GM12878 (cell line): ENCODE data around the gene AKAP13. TPM values are rescaled to one million over a fixed set of nuclear protein-coding genes. Genes with fewer than 3 reads are reported as not detected.

Experiments used
- ATAC-seq: fragments of 200-7000 bp; cut with Tn5 transposase; 3 replicates; pipeline ENCODE4 v1.9.1; 2020; ENCODE audit warnings: mild to moderate bottlenecking, moderate library complexity
- BruUV-seq: library from RNA; stranded (reverse); fragments of 400-500 nt; replicated peaks from 2 replicates; lab custom pipeline; 2021; lab: Mats Ljungman, UMichigan
- CTCF ChIA-PET: fragments of 300-600 bp; sonication (Branson Sonifier 250); formaldehyde crosslinking; extraction: SDS; loops from one replicate; lab custom pipeline; 2021; ENCODE audit warnings: inconsistent platforms; lab: Yijun Ruan, JAX
- POLR2A ChIA-PET: fragments of 350-600 bp; formaldehyde crosslinking; extraction: SDS; loops from one replicate; lab custom pipeline; 2021; ENCODE audit warnings: inconsistent platforms; lab: Charles Lee
- RAD21 ChIA-PET: fragments of 300-600 bp; sonication (Branson Sonifier 250); formaldehyde crosslinking; loops from one replicate; lab custom pipeline; 2023; ENCODE audit warnings: antibody characterized with exemption; ENCODE audit not compliant: unreplicated experiment; lab: Charles Lee
- SMC1A ChIA-PET: fragments of 300-600 bp; sonication (Branson Sonifier 250); formaldehyde crosslinking; loops from one replicate; lab custom pipeline; 2023; ENCODE audit not compliant: unreplicated experiment, uncharacterized antibody; lab: Charles Lee
- DNase-seq: peaks from one replicate; pipeline ENCODE4 v3.0.0-alpha.2; 2011; ENCODE audit warnings: low read depth, low spot score
- FAIRE-seq: peaks from 3 replicates; lab custom pipeline; 2011; peaks lifted over from hg19 to GRCh38; lab: Jason Lieb, UNC
- H2AFZ ChIP-seq: 2 replicates; pipeline ENCODE4 v1.6.0; 2011; ENCODE audit warnings: low read depth, low read length, control low read depth; ENCODE audit not compliant: control insufficient read depth
- H3K27ac ChIP-seq: 2 replicates; pipeline ENCODE4 v1.5.1; 2011; ENCODE audit warnings: control low read depth; ENCODE audit not compliant: control insufficient read depth, insufficient read depth
- H3K27me3 ChIP-seq, 2 experiments: replicated peaks in 1 of 2; 2 replicates each; pipeline versions ENCODE4 v1.6.0 to v1.6.1; 2011; ENCODE audit warnings: low read length in 1 of 2; ENCODE audit not compliant: control insufficient read depth in 2 of 2, insufficient read depth in 2 of 2
- H3K36me3 ChIP-seq, 2 experiments: 2 replicates each; pipeline ENCODE4 v1.5.1; 2011; ENCODE audit warnings: low read length in 1 of 2; ENCODE audit not compliant: control insufficient read depth in 2 of 2, insufficient read depth in 2 of 2
- H3K4me1 ChIP-seq: 2 replicates; pipeline ENCODE4 v1.6.1; 2011; ENCODE audit warnings: mild to moderate bottlenecking, low read length, moderate library complexity, mixed read lengths; ENCODE audit not compliant: control insufficient read depth, insufficient read depth
- H3K4me2 ChIP-seq: 2 replicates; pipeline ENCODE4 v1.6.0; 2011; ENCODE audit warnings: control low read depth; ENCODE audit not compliant: control insufficient read depth, insufficient read depth
- H3K4me3 ChIP-seq: fragments of 200-600 bp; sonication (generic); 2 replicates; pipeline ENCODE4 v1.5.1; 2016
- H3K79me2 ChIP-seq: 2 replicates; pipeline ENCODE4 v1.6.0; 2011; ENCODE audit warnings: low read length; ENCODE audit not compliant: control insufficient read depth, insufficient read depth
- H3K9ac ChIP-seq: 2 replicates; pipeline ENCODE4 v1.8.0; 2011; ENCODE audit warnings: low read length, control low read depth, mixed read lengths; ENCODE audit not compliant: control insufficient read depth, insufficient read depth
- H3K9me3 ChIP-seq: replicated peaks from 3 replicates; pipeline ENCODE4 v1.5.1; 2011; ENCODE audit warnings: mild to moderate bottlenecking, low read length; ENCODE audit not compliant: control insufficient read depth, insufficient read depth
- H4K20me1 ChIP-seq: 2 replicates; pipeline ENCODE4 v1.6.0; 2011; ENCODE audit not compliant: control insufficient read depth, insufficient read depth
- CBFB ChIP-seq: IDR thresholded peaks from 2 replicates; pipeline ENCODE4 v1.6.1; 2016; ENCODE audit warnings: antibody characterized with exemption, low read depth
- CEBPB ChIP-seq, 2 experiments: fragments of 150-350 bp in 1 of 2; IDR thresholded peaks; 2 replicates each; pipeline ENCODE4 v1.6.1; 2012 to 2014; ENCODE audit warnings: low read depth in 2 of 2, low read length in 2 of 2, borderline replicate concordance in 1 of 2, inconsistent platforms in 1 of 2
- EP300 ChIP-seq, 2 experiments: fragments of 150-350 bp in 1 of 2; IDR thresholded peaks; 2 replicates each; pipeline ENCODE4 v1.6.1; 2011 to 2012; ENCODE audit warnings: low read depth in 2 of 2, low read length in 2 of 2, borderline replicate concordance in 1 of 2, improper control_type of control experiment in 1 of 2, inconsistent platforms in 1 of 2; ENCODE audit not compliant: control insufficient read depth in 1 of 2
- FOXM1 ChIP-seq: IDR thresholded peaks from 2 replicates; pipeline ENCODE4 v1.6.1; 2012; ENCODE audit warnings: low read depth, mild to moderate bottlenecking, inconsistent platforms, low read length, moderate library complexity
- HDGF ChIP-seq: fragments of 450-650 bp; IDR thresholded peaks from 2 replicates; pipeline ENCODE4 v1.6.1; 2016; ENCODE audit warnings: antibody characterized with exemption
- IKZF2 ChIP-seq, 2 experiments: fragments of 450-650 bp; IDR thresholded peaks; 2 replicates each; pipeline ENCODE4 v1.6.1; 2017; ENCODE audit warnings: mild to moderate bottlenecking in 2 of 2, moderate library complexity in 2 of 2
- JUNB ChIP-seq: IDR thresholded peaks from 2 replicates; pipeline ENCODE4 v1.6.1; 2016; ENCODE audit warnings: antibody characterized with exemption, mild to moderate bottlenecking
- NFIC ChIP-seq: IDR thresholded peaks from 2 replicates; pipeline ENCODE4 v1.6.1; 2012; ENCODE audit warnings: low read depth, mild to moderate bottlenecking, inconsistent platforms, low read length, moderate library complexity
- NR2C1 ChIP-seq: fragments of 450-650 bp; IDR thresholded peaks from 2 replicates; pipeline ENCODE4 v1.6.1; 2017; ENCODE audit warnings: antibody characterized with exemption, mild to moderate bottlenecking, moderate library complexity
- RUNX3 ChIP-seq: IDR thresholded peaks from 2 replicates; pipeline ENCODE4 v1.6.1; 2012; ENCODE audit warnings: low read length, inconsistent platforms
- TBL1XR1 ChIP-seq: IDR thresholded peaks from 2 replicates; pipeline ENCODE4 v1.6.1; 2012; ENCODE audit warnings: low read depth, low read length, improper control_type of control experiment
- WGBS: methylation state at CpG from one replicate; pipeline ENCODE4 v1.1.6; 2016; ENCODE audit warnings: low lambda C conversion rate; ENCODE audit not compliant: insufficient replicate concordance, insufficient coverage; ENCODE audit errors: missing lambda C conversion rate; 5-methylcytosine and 5-hydroxymethylcytosine counted together
- in situ Hi-C: fragments of 300-500 bp; cut with MboI; formaldehyde crosslinking; loops from 9 replicates; pipeline ENCODE4 v1.14.3; 2018; ENCODE audit warnings: mixed read lengths
- intact Hi-C: fragments of 100-400 bp; cut with micrococcal nuclease; formaldehyde crosslinking; loops from one replicate; pipeline ENCODE4 v1.14.2; 2022; ENCODE audit not compliant: unreplicated experiment
- polyA plus RNA-seq, 11 experiments: library from polyadenylated mRNA; depleted of rRNA in 4 of 11; unstranded in 6 of 11; stranded (reverse) in 5 of 11; fragments of >200 nt; fragmentation: Nextera tagmentation in 4 of 11; fragmentation: Illumina TruSeq in 1 of 11; extraction: Ambion mirVana in 4 of 11; extraction: Trizol in 1 of 11; gene quantifications; 1 replicate in 1 of 11; 2 replicates in 10 of 11; pipeline versions ENCODE4 v1.2.1 to v1.2.3, GENCODE V29; 2011 to 2016; ENCODE audit warnings: inconsistent platforms in 2 of 11, missing spikeins in 2 of 11, low read depth in 1 of 11
- total RNA-seq, 4 experiments: library from RNA; depleted of rRNA in 3 of 4; stranded (reverse); fragments of >200 nt in 3 of 4; fragmentation: Illumina TruSeq in 1 of 4; extraction: Trizol in 1 of 4; gene quantifications; 2 replicates each; pipeline versions ENCODE4 v1.2.1 to v1.2.3, GENCODE V29; 2013 to 2021
- TF ChIP-seq, protein P1 (sequence below): fragments of 450-650 bp; IDR thresholded peaks from 2 replicates; pipeline ENCODE4 v1.6.1; 2017; ENCODE audit warnings: mild to moderate bottlenecking, moderate library complexity
- TF ChIP-seq, protein P2 (sequence below): IDR thresholded peaks from 2 replicates; pipeline ENCODE4 v1.6.1; 2012; ENCODE audit warnings: low read length, inconsistent platforms

AKAP13 gene
- total and polyA plus RNA-seq, 10 of the 15 experiments (the other 5 are each of a cell fraction or from before 2014, with no cell fraction given), result 14.4 to 74.9 (median 55.1) TPM

DNA sequence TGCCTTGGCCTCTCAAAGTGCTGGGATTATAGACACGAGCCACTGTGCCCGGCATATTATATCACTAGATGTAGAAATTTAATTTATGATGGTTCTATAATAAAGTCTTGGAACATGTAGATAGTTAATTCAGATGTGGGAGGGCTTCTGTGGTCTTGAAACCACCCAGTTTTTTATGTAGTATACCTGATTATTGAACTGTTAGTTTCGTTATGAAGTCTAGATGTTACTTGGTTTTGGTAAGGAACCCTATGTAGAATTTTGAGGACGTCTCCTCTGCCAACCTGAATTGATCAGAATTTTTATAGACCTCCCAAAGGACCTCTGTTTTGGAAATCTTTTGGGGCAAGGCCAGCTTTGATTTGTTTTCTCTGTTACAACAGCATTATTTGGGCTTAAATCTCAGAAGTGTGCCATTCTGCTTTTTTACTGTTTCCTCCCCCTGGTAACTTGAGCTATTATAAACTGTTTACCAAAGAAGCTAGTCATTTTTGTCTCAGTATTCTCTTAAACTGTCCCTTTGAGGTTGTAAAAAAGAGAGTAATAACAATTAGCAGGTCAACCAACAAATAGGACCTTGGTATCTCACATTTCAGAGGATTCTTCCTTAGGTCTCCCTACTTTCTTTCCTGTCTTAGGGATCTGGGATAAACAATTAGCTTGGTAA lies 20.8 kb downstream of the AKAP13 start:
- 0 out of 2 replicates have a peak overlapping the region, but pooled peaks have one; percentile 17 for H3K9ac ChIP-seq
- SMC1A ChIA-PET, result interaction anchor here (0.9 to 6.4 kb wide), 11 partner anchors 11 to 157 kb away, joined by 3 to 89 read pairs (median 4); no protein-coding TSS in a partner anchor
- peak overlapping the region; percentile 32; the same call in 1 of the 2 replicates for H3K4me3 ChIP-seq
- ATAC-seq (peak; percentile 76), FAIRE-seq (peak; percentile 77), DNase-seq (no peak)
- peaks cover 47% of the 10 kb centered on the region for H3K4me1 ChIP-seq
- no peaks in the 10 kb centered on the region for H3K9me3 ChIP-seq
- in situ Hi-C loops (no loop called here), intact Hi-C loops (loop anchor here (1.0 to 10.0 kb wide), 2 partner anchors 12 to 304 kb away; no protein-coding TSS in a partner anchor)
- H3K27ac ChIP-seq, result peak overlapping the region; percentile 75
- CTCF ChIA-PET, result interaction anchor here (0.8 to 7.6 kb wide), 6 partner anchors 13 to 104 kb away, joined by 3 to 109 read pairs (median 6); partner anchors contain the start of gene AKAP13
- RAD21 ChIA-PET, result interaction anchor here (1.4 to 6.9 kb wide), 5 partner anchors 9 to 70 kb away, joined by 6 to 93 read pairs (median 11); partner anchors contain the start of gene AKAP13
- H3K4me2 ChIP-seq, result peak overlapping the region; percentile 96
- POLR2A ChIA-PET, result interaction anchor here (0.6 to 2.4 kb wide), 6 partner anchors 11 to 159 kb away, joined by 3 to 11 read pairs (median 6); partner anchors contain the start of gene AKAP13
- no TSS peak for BruUV-seq
- no peaks in the 10 kb centered on the region; the same call in 1 of the 2 replicates for H4K20me1 ChIP-seq
- TF ChIP-seq CBFB (0 out of 2 replicates have a peak, but pooled peaks have one; percentile 14), RUNX3 (peak; percentile 78), CEBPB (IDR thresholded peaks at IDR 0.05; ENCODE audit: borderline replicate concordance in 1 of 2, low read depth in 2 of 2, low read length in 2 of 2) (no peak), EP300 (IDR thresholded peaks at IDR 0.05; ENCODE audit: borderline replicate concordance in 1 of 2, control insufficient read depth in 1 of 2, low read depth in 2 of 2, low read length in 2 of 2) (no peak), IKZF2 (IDR thresholded peaks at IDR 0.05) (0 out of 4 replicates have a peak, but pooled peaks of 1 of the 2 experiments have one; percentile 6), JUNB (peak; percentile 54), HDGF (no peak), TBL1XR1 (no peak), NFIC (peak; percentile 43; the same call in 1 of the 2 replicates), FOXM1 (peak; percentile 47; the same call in 1 of the 2 replicates), NR2C1 (no peak)
- TF ChIP-seq, protein P1, sequence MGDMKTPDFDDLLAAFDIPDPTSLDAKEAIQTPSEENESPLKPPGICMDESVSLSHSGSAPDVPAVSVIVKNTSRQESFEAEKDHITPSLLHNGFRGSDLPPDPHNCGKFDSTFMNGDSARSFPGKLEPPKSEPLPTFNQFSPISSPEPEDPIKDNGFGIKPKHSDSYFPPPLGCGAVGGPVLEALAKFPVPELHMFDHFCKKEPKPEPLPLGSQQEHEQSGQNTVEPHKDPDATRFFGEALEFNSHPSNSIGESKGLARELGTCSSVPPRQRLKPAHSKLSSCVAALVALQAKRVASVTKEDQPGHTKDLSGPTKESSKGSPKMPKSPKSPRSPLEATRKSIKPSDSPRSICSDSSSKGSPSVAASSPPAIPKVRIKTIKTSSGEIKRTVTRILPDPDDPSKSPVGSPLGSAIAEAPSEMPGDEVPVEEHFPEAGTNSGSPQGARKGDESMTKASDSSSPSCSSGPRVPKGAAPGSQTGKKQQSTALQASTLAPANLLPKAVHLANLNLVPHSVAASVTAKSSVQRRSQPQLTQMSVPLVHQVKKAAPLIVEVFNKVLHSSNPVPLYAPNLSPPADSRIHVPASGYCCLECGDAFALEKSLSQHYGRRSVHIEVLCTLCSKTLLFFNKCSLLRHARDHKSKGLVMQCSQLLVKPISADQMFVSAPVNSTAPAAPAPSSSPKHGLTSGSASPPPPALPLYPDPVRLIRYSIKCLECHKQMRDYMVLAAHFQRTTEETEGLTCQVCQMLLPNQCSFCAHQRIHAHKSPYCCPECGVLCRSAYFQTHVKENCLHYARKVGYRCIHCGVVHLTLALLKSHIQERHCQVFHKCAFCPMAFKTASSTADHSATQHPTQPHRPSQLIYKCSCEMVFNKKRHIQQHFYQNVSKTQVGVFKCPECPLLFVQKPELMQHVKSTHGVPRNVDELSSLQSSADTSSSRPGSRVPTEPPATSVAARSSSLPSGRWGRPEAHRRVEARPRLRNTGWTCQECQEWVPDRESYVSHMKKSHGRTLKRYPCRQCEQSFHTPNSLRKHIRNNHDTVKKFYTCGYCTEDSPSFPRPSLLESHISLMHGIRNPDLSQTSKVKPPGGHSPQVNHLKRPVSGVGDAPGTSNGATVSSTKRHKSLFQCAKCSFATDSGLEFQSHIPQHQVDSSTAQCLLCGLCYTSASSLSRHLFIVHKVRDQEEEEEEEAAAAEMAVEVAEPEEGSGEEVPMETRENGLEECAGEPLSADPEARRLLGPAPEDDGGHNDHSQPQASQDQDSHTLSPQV, result no peak
- TF ChIP-seq, protein P2, sequence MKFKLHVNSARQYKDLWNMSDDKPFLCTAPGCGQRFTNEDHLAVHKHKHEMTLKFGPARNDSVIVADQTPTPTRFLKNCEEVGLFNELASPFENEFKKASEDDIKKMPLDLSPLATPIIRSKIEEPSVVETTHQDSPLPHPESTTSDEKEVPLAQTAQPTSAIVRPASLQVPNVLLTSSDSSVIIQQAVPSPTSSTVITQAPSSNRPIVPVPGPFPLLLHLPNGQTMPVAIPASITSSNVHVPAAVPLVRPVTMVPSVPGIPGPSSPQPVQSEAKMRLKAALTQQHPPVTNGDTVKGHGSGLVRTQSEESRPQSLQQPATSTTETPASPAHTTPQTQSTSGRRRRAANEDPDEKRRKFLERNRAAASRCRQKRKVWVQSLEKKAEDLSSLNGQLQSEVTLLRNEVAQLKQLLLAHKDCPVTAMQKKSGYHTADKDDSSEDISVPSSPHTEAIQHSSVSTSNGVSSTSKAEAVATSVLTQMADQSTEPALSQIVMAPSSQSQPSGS, result 0 out of 2 replicates have a peak, but pooled peaks have one; percentile 23
- WGBS, result 2% methylated on average over 4 of the region's 4 CpGs
- H3K27me3 ChIP-seq, result no peaks in the 10 kb centered on the region
- H2AFZ ChIP-seq, result no peak overlapping the region; the same call in 1 of the 2 replicates
- peaks cover 87% of the 10 kb centered on the region for H3K79me2 ChIP-seq
- no peaks in the 10 kb centered on the region for H3K36me3 ChIP-seq
